Fibroblast of villous mesenchyme (primary cell): ENCODE measurements around the gene SKA1. TPM values are rescaled to one million over a fixed set of nuclear protein-coding genes. Genes with fewer than 3 reads are reported as not detected.
"Not testable (repeated sequence)": the region's sequence is repeated elsewhere in the genome, so short reads cannot be mapped to it uniquely, and the experiment has no call there.

Experiments
- DNase-seq: peaks from one replicate; pipeline ENCODE4 v3.0.0-alpha.2; 2010; ENCODE audit warnings: low read depth
- H3K4me3 ChIP-seq: 2 replicates; pipeline ENCODE4 v1.5.1; 2011; ENCODE audit warnings: low read depth, mild to moderate bottlenecking, low read length
- CTCF ChIP-seq: IDR thresholded peaks from 2 replicates; pipeline ENCODE4 v1.5.1; 2012; ENCODE audit warnings: low read depth, mild to moderate bottlenecking, low read length; ENCODE audit not compliant: insufficient read depth
- total RNA-seq: library from RNA; depleted of rRNA; stranded (reverse); fragments of >200 nt; gene quantifications from 2 replicates; pipeline ENCODE4 v1.2.3, GENCODE V29; 2012

SKA1 gene
- total RNA-seq, 1 donor, result 13.4 TPM

- no peak for TF ChIP-seq CTCF
- DNase-seq, result peak; percentile 67
- H3K4me3 ChIP-seq, result no peak overlapping the region
Measured at GRCh38 chr18:50410894-50411293, 36.0 kb downstream of the SKA1 start.

- H3K4me3 ChIP-seq, DNase-seq: not testable (repeated sequence)
Measured at GRCh38 chr18:50416832-50417231, 42.0 kb downstream of the SKA1 start.

- not testable (repeated sequence) for DNase-seq
Measured at GRCh38 chr18:50417705-50418104, 42.9 kb downstream of the SKA1 start.

GRCh38 chr18:50418650-50419049 lies 43.8 kb downstream of the SKA1 start:
- no peak overlapping the region for H3K4me3 ChIP-seq
- TF ChIP-seq CTCF, result no peak
- DNase-seq, result no peak

More at GRCh38 chr18:50417705-50418104, 42.9 kb downstream of the SKA1 start:
- not testable (repeated sequence) for H3K4me3 ChIP-seq

- no peak for TF ChIP-seq CTCF
- H3K4me3 ChIP-seq, result no peak overlapping the region
- peak; percentile 7 for DNase-seq
Measured at GRCh38 chr18:50422286-50422898, 47.5 kb downstream of the SKA1 start.

- no peak for TF ChIP-seq CTCF
- DNase-seq, result peak; percentile 91
- no peak overlapping the region for H3K4me3 ChIP-seq
Measured at GRCh38 chr18:50424877-50425690, 50.2 kb downstream of the SKA1 start.

- TF ChIP-seq CTCF, result no peak
- no peak for DNase-seq
- H3K4me3 ChIP-seq, result no peak overlapping the region
Measured at GRCh38 chr18:50427896-50428295, 53.0 kb downstream of the SKA1 start.
